H1 (cell line): ENCODE measurements around the gene CFAP54. TPM values are rescaled to one million over a fixed set of nuclear protein-coding genes. Genes with fewer than 3 reads are reported as not detected.
A peak's percentile ranks its signal among the peaks of the same experiment; 100 is the strongest.

Experiments
- CBX5 ChIP-seq: fragments of 300-800, 300-1000 bp; sonication (generic); IDR thresholded peaks from 2 replicates; pipeline ENCODE4 v1.7.1; 2016; ENCODE audit warnings: antibody characterized with exemption, low read length, low read depth
- EGR1 ChIP-seq: IDR thresholded peaks from 2 replicates; pipeline ENCODE4 v1.6.1; 2011; ENCODE audit warnings: low read depth, low read length, borderline replicate concordance
- EZH2 ChIP-seq: fragments of 200-600 bp; sonication (generic); IDR thresholded peaks from 2 replicates; pipeline ENCODE4 v1.7.1; 2012; ENCODE audit warnings: low read depth, mild to moderate bottlenecking, moderate library complexity, low read length, inconsistent platforms; ENCODE audit not compliant: severe bottlenecking
- GTF2F1 ChIP-seq: IDR thresholded peaks from 2 replicates; pipeline ENCODE4 v1.6.1; 2012; ENCODE audit warnings: low read depth, low read length, improper control_type of control experiment, borderline replicate concordance
- NANOG ChIP-seq: IDR thresholded peaks from 2 replicates; pipeline ENCODE4 v1.6.1; 2011; ENCODE audit warnings: low read length, low read depth, mild to moderate bottlenecking, inconsistent platforms; ENCODE audit not compliant: insufficient read depth, poor library complexity, severe bottlenecking
- RNF2 ChIP-seq: fragments of 200-900, 300-1000 bp; sonication (generic); IDR thresholded peaks from 2 replicates; pipeline ENCODE4 v1.7.1; 2016; ENCODE audit warnings: borderline replicate concordance, low read depth, mild to moderate bottlenecking, antibody characterized with exemption, low read length; ENCODE audit not compliant: poor library complexity, severe bottlenecking; ENCODE audit errors: missing control alignments
- polyA plus RNA-seq, 7 experiments: library from polyadenylated mRNA; depleted of rRNA in 3 of 7; stranded (reverse) in 5 of 7; unstranded in 2 of 7; fragments of >200 nt in 5 of 7; fragments of 200-250 nt in 2 of 7; gene quantifications; 1 replicate in 5 of 7; 2 replicates in 1 of 7; 4 replicates in 1 of 7; pipeline versions ENCODE4 v1.2.1 to v1.2.3, GENCODE V29; 2011 to 2013; ENCODE audit warnings: missing spikeins in 2 of 7, mixed read lengths in 2 of 7
- total RNA-seq: library from RNA; stranded (reverse); fragmentation: NEBNext Ultra II Directional; extraction: Animal tissue kit (Norgen Biotek cat#: 25700); gene quantifications from 2 replicates; pipeline ENCODE4 v1.2.1, GENCODE V29; 2021
- TF ChIP-seq, protein P1 (sequence below): fragments of 300-600 bp; sonication (generic); IDR thresholded peaks from 2 replicates; pipeline ENCODE4 v1.7.1; 2012; ENCODE audit warnings: low read length, moderate library complexity, mild to moderate bottlenecking, inconsistent platforms; ENCODE audit not compliant: insufficient replicate concordance

Gene CFAP54
- total and polyA plus RNA-seq, 2 of the 8 experiments (the other 6 are each of a cell fraction or from before 2014, with no cell fraction given): 0.17 to 0.33 TPM

DNA sequence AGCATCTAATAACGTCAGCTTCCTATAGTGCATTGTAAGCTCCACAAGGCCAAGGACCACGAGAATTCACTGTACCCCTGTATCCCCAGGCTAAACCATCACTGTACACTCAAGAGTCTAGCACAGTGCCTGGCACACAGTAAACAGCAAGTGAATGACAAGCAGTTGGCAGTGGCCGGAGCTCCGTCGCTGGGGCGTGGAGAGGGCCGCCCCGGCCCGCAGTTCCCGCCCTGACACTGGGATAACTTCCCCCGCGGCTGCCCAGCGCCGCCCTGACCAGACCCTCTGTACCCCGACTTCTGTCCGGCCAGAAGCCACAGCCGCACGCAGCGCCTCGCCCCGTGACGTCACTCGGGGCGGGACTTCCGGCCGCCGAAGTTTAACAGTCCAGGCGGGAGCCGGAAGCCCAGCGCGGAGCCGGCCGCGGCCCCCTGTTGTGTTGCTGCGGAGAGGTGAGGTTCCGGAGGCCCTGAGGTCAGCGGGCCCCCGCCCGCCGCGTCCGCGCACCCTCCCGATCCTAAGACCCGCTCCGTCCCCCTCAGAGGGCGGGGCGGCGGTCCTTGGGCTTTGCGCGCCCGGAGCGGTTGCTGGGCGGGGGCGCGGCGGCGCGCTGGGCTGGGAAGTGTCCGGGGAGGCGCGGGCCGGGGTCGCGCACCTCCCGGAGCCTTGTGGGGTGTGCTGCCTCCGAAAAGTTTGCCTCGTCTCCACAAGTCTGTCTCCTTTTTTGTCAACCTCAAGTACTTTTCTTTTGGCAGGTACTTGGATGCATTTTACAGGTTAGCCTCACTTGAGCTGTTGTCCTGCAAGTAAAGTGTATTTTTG lies 417.7 kb downstream of the CFAP54 start, which contains the start of gene NEDD1 (continued):
- TF ChIP-seq EZH2: peak; percentile 6
- peak; percentile 29; the same call in 1 of the 2 replicates for TF ChIP-seq EGR1
- no peak for TF ChIP-seq GTF2F1
- no peak for TF ChIP-seq NANOG
- TF ChIP-seq RNF2: no peak
- no peak for TF ChIP-seq CBX5
- TF ChIP-seq, protein P1, sequence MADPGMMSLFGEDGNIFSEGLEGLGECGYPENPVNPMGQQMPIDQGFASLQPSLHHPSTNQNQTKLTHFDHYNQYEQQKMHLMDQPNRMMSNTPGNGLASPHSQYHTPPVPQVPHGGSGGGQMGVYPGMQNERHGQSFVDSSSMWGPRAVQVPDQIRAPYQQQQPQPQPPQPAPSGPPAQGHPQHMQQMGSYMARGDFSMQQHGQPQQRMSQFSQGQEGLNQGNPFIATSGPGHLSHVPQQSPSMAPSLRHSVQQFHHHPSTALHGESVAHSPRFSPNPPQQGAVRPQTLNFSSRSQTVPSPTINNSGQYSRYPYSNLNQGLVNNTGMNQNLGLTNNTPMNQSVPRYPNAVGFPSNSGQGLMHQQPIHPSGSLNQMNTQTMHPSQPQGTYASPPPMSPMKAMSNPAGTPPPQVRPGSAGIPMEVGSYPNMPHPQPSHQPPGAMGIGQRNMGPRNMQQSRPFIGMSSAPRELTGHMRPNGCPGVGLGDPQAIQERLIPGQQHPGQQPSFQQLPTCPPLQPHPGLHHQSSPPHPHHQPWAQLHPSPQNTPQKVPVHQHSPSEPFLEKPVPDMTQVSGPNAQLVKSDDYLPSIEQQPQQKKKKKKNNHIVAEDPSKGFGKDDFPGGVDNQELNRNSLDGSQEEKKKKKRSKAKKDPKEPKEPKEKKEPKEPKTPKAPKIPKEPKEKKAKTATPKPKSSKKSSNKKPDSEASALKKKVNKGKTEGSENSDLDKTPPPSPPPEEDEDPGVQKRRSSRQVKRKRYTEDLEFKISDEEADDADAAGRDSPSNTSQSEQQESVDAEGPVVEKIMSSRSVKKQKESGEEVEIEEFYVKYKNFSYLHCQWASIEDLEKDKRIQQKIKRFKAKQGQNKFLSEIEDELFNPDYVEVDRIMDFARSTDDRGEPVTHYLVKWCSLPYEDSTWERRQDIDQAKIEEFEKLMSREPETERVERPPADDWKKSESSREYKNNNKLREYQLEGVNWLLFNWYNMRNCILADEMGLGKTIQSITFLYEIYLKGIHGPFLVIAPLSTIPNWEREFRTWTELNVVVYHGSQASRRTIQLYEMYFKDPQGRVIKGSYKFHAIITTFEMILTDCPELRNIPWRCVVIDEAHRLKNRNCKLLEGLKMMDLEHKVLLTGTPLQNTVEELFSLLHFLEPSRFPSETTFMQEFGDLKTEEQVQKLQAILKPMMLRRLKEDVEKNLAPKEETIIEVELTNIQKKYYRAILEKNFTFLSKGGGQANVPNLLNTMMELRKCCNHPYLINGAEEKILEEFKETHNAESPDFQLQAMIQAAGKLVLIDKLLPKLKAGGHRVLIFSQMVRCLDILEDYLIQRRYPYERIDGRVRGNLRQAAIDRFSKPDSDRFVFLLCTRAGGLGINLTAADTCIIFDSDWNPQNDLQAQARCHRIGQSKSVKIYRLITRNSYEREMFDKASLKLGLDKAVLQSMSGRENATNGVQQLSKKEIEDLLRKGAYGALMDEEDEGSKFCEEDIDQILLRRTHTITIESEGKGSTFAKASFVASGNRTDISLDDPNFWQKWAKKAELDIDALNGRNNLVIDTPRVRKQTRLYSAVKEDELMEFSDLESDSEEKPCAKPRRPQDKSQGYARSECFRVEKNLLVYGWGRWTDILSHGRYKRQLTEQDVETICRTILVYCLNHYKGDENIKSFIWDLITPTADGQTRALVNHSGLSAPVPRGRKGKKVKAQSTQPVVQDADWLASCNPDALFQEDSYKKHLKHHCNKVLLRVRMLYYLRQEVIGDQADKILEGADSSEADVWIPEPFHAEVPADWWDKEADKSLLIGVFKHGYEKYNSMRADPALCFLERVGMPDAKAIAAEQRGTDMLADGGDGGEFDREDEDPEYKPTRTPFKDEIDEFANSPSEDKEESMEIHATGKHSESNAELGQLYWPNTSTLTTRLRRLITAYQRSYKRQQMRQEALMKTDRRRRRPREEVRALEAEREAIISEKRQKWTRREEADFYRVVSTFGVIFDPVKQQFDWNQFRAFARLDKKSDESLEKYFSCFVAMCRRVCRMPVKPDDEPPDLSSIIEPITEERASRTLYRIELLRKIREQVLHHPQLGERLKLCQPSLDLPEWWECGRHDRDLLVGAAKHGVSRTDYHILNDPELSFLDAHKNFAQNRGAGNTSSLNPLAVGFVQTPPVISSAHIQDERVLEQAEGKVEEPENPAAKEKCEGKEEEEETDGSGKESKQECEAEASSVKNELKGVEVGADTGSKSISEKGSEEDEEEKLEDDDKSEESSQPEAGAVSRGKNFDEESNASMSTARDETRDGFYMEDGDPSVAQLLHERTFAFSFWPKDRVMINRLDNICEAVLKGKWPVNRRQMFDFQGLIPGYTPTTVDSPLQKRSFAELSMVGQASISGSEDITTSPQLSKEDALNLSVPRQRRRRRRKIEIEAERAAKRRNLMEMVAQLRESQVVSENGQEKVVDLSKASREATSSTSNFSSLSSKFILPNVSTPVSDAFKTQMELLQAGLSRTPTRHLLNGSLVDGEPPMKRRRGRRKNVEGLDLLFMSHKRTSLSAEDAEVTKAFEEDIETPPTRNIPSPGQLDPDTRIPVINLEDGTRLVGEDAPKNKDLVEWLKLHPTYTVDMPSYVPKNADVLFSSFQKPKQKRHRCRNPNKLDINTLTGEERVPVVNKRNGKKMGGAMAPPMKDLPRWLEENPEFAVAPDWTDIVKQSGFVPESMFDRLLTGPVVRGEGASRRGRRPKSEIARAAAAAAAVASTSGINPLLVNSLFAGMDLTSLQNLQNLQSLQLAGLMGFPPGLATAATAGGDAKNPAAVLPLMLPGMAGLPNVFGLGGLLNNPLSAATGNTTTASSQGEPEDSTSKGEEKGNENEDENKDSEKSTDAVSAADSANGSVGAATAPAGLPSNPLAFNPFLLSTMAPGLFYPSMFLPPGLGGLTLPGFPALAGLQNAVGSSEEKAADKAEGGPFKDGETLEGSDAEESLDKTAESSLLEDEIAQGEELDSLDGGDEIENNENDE: no peak
